ENCODE data around the gene MGAT5.
"Not testable (repeated sequence)": the region's sequence is repeated elsewhere in the genome, so short reads cannot be mapped to it uniquely, and the experiment has no call there.

MGAT5 gene

DNA sequence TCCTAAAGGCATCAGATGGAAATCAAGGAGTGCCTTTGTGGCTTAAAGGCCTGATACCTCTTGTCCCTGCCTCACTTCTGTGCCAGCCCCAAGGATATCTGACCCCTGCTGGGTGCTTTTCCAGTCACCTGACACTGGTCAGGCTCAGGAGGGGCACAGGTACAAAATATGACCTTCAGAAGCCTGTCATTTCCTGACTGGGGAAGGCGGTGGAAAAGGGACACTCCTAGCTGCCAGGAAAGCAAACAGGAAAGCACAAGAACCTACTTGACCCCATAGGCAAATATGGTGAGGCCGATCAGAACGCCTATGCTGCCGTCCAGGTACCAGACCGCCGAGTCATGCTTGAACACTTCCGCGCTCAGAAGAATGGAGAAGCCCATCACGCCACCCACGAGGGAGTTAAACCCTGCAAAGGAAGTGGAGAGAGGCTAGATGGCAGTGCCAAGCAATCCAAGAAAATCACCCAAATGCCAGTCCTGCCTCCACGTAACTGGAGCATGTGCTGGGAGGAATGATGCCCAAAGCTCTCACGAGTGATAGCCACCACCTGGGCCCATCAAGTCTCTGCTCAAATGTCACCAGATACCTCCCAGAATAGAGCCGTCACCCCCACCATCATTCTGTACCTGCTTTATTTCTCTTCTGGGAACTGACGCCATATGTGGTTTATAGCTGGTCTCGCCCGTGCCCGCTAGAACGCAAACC is 204.0 kb downstream of the MGAT5 start:
- DNase-seq: no peak

DNA sequence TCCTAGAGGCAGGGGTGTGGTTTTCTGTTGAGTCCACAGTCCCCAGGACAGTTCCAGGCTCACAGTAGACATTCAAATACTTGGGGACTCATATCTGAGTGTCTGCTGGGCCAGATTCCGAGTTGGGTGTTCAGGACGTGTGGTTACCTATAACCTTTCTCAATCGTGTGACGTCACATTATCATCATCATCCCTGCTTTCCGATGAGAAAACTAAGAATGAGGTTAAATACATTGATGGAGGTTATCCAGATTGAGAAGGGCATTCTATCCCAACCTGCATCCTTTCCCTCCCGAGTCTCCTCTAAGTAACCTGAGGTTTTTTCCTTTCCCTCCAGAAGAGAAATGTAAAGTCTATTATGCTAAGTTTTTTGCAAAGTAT is 204.6 kb downstream of the MGAT5 start:
- DNase-seq: no peak

DNA sequence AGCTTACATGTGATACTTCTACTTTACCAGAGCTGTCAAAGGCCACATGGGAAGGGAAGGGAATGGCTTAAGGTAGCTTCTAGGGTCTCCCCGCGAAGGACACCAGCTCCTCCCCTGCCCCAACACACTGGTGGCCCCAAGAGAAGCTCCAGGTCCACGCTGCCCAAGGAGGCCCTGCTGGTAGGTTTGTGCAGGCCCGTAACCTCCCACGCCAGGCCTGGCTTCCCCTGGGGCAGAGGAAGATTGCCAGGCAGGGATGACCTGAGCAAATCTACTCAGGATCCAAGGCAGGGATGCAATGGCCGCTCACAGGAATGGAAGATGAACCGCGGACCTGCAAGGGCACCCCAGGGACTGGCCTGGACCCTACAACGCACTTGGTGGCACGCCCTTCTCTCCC is 205.1 kb downstream of the MGAT5 start:
- DNase-seq: no peak

DNA sequence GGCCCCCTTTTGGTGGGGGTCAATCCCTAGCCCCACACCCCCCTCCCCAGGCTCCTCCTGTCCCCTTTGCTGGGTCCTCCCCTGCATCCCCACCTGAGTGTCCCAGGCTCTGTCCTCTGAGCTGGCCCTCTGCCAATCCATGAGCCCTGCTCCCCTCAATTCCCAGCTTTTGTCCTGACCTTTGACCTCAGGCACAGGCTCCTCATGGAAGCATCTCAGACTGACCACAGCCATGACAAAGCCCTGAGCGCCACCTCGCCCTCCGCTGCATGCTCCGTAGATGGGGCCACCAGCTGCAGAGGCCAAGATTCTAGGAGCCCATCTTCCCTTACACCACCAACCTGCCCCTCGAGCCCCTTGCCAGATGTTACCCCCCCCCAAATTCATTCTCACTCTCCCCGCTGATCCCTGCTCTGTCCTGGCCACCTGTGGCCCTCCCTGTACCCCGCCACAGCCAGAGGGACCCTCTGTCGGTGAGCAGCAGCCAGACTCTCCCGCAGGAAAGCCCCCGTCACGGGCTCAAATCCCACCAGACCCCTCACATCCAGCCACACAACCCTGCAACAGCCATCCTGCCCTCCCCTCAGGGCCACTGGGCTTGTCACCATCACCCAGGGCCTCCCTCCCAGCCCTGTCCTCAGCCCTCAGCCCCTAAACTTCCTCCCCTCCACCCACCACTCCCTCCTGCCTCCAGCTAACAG is 206.0 kb downstream of the MGAT5 start:
- DNase-seq: no peak

DNA sequence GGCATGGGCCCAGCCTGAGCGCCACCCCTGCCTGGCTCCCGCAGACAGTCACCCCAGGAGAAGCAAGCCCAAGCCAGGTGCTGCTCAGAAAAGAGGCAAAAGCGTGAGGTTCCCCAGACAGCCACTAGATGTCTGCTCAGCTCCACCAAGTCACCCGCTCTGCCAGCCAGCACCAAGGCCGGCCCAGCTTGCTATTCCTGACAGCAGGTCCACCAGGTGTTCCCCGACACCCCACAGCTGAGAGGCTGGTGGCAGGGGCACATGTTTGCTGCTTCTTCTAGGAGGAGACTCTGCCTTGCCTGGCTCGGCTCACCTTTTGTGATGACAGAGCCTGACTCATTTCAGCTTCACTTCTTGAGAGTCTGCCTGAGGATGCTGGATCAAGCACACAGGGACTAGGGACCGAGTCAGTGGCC is 206.7 kb downstream of the MGAT5 start:
- no peak for DNase-seq

DNA sequence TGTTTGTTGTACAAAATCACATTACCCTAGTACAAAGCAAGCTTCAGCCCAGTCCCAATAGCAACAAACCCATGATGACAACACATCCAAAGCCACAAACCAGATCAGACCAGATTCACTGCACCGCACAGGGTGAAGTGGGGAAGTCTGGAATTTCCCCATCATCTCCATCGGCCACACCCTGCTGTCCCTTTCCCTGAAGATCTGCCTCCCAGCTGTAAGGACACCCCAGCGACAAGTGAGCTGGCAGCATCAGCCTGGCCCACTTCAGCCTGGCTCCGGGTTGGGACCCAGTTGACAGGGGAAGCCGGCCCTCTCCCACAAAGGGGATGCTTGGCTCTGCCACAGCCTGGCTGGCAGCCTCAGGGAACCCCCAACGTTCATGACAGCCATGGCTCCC is 207.6 kb downstream of the MGAT5 start:
- DNase-seq: no peak

DNA sequence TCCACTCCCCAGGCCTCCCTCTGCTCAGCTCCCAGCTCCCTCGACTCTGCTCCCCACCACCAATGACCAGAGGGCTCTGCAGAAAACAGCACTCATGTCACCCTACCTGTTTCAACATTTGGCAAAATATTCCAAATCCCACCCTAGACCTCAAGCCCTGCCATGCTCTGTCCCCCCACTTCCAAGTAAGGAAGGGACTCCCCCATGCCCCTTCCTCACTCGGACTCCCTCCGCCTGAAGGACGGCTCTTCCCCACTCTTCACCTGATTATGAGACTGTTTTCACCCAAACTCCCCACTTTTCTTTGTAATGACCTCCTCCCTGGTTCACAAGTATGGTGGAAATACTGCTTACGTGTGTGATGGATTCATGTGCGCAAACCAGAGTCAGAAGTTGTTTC is 208.4 kb downstream of the MGAT5 start:
- DNase-seq: no peak

DNA sequence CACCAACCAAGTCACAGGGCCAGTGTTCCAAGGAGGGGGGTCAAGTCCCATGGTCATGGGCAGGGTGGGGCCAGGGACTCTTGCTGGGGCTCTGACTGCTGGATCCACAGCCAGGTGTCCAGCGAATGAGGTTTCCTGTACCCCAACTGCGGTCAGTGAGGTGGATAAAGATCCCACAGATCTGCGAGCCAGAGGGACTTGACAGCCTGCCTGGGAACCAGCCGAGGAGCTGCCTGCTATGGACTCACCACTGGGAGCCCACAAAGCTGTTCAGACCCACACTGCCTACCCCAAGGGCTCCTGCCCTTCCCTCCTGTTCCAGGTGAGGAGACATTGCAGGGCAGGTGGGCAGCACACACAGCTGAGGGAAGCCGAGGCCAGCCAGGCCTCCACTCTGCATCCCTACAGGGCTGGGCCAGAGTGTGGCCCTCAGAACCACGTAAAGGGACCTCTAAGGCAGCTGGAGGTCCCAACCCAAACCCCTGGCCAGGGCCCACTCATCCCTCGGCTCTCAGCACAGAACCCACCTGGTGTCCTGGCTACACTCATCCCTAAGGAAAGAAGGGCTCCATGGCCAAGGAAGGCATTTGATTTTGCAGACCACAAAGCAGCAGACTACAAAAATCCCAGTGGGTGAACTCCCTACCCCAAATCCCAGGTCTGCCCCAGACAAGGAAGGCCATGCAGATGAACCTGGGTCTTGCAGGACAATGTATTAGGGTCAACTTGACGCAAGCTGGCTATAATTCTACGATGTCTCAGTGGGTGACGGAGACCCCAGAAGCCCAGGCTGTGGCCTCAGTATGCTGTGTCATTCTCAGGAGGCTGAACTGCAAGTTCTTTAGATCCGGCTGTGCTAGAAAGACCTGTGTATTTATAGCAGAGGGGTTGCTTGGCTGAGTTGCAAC is 209.2 kb downstream of the MGAT5 start:
- DNase-seq: no peak

DNA sequence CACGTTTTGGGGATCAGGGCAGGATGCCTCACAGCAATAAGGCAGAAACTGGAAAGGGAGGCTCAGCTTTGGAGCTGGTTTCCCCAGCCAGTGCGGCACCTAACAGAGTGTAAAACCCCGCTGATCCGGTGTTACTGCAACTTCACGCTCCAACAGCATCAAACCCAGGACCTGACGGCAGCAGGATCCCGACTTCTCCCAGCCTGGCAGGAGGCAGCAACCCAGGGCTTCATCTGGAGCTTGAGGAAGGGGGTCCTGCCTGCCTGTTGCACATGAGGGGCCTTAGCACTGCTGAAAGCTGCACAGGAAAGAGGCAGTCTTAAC is 209.8 kb downstream of the MGAT5 start:
- no peak for DNase-seq

DNA sequence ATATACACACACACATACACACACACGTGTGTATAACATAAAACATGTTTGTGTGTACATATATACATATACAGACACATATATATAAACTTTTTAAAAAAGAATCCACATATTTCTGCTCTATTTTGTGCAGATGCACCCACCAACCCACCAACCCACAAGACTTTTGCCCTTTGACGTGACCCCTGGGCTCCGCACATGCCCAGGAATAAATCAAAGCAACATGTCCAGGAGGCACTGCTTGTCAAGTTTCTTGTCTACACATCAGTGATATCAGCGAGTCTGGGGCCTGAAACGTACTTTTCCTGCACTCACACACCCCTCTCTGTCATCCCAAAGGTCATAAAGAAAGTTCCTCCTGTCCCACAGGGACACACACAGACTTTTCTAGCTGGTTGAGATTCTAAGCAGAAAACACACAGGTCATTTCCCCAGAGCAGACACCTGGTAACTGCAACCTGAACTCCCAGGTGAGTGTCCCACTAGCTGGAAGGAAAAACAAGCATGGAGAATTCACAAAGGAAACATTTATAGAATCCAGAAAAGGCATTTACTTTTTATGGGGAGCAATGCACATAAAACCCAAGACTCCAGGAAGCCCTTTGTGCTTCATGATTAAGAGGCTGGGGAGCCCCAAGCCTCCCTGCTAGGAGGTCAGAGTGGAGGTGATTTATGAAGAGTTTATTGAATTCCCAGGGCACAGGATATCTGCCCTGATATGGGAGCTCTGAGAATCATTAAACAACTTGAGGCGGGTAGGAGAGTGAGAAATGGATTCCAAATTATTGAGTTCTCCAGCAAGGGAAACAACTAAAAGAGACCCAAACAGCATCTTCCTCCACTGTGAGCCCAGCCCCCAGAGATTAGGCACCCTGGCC is 211.6 kb downstream of the MGAT5 start:
- no peak for DNase-seq

DNA sequence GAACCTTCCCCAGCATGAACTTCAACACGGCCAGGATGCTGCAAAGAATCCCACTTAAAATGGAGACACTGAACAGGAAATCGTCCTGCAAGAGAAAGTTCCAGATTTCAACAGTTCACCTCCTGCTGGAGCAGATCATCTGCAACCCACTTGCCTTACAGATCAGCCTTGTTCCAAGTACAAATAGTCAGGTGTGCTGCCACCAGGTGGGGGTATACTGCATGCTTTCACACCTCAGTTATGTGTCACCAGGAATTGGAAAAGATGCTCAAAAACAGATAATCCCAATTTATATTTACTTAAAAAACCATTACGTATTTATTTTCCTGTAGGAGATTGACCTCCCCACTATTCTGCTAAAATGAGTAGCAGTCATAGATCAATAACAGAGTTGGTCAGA is 212.3 kb downstream of the MGAT5 start:
- DNase-seq: peak; percentile 21

DNA sequence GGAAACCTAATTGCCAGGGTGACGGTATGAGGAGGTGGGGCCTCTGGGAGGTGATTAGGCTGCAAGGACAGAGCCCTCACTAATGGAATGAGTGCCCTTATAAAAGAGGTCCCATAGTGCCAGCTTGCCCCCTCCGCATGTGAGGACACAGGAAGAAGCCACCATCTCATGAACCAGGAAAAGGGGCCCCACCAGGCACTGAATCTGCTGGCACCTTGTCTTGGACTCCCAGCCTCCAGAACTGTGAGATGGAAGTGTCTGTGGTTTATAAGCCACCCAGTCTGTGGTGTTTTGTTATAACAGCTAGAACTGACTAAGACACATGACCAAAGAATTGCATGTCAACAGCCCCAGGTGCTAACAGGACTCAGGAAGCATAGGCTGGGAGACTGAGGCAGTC is 214.3 kb downstream of the MGAT5 start:
- no peak for DNase-seq

DNA sequence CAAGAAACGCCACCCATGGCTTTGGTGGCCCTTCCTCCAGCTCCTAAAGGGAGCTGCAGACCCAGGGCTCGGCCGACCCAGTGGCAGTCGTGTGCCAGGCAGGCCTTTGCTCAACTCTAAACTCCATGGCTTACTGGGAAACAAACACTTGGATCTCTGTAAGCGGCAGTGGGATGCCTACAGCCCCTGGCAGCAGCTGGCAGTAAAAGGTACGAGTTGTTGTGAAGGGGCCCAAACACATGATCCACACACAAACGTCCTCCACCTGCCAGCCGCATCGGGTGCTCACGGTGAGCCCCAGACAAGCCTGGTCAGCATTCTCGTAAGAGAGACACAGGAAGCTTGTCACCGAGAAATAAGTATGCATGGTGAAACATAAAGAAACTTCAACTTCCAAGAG is 214.9 kb downstream of the MGAT5 start:
- DNase-seq: no peak

DNA sequence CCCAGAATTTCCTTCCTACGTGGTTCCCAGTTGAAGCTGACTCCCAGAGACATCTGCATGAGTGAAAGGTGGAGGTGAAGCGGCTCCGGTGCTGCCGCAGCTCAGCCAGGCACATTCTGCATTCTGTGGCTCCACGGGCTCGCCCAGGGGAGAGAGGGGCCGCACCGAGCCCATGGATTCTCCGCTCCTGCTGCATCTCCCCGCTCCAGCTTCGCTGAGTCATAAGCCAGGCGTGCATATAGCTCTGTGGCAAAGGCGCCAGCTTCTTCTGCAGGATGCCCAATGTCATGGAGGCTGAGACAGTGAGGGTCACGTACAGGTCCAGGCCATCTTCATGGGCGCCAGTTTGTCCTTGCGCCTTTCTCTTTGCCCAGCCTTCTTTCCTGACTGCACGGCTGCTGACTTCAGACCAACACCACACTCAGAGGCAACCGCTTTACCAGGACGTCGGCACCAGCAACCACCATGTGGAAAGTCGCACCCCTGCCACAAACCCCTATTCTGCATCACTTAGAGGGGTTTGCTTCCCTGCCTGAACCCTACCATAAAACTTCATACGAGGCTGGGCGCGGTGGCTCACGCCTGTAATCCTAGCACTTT is 215.7 kb downstream of the MGAT5 start:
- no peak for DNase-seq

DNA sequence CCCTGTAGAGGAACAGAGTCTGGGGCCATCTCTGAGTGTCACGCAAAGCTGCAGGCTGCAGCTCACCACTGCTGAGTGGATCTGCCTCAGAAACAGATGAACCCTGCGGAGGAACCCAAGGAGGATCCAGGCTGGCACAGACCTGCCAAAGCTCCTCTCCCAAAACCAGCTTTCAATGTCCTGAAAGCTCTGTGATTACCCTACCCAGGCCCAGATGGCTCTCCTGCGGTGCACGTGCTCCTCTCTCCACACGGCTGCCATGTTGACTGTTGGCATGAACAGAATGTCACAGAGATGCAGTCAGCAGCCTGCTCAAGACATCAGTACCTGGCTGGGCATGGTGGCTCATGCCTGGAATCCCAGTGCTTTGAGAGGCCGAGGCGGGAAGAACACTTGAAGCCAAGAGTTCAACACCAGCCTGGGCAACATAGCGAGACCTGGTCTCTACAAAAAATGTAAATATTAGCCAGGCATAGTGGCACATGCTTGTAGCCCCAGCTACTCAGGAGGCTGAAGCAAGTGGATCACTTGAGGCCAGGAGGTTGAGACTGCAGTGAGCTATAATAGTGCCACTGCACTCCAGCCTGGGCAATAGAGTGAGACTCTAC is 216.8 kb downstream of the MGAT5 start:
- DNase-seq: no peak

DNA sequence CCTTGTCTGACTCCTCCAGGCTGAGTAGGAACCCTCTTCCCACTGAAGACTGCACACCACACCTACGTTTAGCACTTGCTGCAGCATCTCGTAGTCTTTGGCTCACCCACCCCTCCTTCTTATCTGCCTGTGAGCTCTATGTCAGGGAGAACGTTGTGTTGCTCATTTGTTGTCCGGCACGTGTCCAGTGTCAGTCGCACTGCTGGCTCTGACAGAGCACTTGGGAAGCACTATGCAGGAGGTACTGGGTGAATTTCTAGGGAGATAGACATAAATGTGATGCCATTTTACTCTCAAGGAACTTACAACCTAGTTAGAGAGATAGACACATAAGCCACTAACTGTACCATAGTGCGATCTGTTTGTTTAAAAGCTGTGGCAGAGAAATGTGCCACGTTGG is 223.1 kb downstream of the MGAT5 start:
- not testable (repeated sequence) for DNase-seq

DNA sequence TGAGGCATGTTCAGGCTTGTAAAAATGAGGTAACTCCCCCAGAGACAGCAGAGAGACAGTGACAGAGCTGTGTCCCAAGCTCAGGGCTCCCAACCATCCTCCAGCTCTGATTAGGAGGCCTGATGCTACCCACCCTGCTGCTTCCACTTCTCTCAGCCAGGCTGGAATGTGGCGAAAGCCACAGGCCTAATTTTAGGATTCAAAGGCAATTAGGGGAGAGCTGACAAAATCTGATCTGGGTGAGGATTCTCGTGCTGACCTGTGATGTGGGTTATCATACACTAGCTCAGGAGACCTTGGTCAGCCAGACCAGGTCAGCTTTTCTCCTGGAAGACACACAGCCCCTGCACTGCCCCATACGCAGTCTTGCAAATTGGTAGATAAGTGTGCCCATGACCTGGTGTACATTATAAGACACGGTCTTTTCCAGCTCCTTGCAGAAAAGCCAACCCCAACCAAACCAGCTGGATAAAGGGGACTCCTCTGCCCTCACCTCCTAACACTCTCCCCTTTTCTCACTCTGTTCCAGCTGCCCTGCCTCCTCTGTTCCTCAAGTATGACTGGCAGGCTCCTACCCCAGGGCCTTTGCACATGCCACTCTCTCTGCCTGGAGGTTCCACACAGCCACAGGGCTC is 225.9 kb downstream of the MGAT5 start:
- DNase-seq: no peak

DNA sequence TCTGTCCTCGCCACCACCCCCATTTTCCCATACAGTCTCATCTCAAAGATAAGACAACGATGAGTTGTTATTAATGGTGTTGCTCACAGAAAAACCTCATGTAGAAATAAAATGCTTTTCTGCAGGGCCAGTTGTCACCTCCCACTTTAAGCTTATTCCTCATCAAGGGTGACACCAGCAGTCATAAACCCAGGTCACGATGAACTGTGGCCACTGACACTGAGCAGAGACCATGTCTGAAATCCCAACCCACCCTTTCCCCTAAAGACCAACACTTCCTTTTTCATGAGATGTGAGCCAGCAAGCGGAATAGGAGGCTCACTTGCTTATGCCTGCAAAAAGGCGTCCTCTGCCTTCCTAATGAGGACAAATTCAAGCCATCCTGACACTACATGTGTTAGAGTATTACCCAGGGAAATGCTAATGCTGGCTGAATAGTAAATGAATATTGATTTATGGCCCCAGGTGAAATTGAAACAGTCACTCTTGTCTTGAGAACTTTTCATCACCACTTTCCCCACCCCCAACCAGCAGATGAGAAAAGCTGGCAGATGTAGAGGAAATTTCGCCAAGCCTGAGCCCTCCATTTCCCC is 228.4 kb downstream of the MGAT5 start:
- DNase-seq: no peak

DNA sequence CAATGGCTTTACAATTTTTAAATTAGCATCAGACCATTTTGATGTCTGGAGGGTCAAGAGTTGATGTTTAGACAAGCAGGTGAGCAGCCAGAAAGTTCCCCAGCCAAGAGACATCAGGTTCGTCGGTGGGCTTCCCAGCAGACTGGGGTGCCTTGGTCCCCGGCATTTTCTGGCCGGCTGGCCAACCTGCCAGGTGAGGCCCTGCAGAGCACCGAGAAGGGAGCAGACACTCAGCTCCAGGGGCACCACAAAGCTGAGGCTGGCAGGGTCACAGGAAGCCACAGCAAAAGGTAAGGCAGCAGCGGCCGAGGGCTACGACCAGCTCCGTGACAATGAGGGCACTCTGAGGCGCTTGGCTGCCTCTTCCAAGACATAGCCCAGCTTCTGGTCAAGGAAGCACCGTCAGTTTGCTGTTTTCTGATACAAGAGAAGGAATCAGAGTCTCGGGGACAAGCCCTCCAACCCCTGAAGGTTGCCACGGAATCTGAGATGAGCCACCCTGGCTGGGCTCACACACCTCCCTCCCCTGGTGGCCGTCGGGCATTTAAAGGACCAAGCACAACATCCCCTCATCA is 229.0 kb downstream of the MGAT5 start:
- no peak for DNase-seq

DNA sequence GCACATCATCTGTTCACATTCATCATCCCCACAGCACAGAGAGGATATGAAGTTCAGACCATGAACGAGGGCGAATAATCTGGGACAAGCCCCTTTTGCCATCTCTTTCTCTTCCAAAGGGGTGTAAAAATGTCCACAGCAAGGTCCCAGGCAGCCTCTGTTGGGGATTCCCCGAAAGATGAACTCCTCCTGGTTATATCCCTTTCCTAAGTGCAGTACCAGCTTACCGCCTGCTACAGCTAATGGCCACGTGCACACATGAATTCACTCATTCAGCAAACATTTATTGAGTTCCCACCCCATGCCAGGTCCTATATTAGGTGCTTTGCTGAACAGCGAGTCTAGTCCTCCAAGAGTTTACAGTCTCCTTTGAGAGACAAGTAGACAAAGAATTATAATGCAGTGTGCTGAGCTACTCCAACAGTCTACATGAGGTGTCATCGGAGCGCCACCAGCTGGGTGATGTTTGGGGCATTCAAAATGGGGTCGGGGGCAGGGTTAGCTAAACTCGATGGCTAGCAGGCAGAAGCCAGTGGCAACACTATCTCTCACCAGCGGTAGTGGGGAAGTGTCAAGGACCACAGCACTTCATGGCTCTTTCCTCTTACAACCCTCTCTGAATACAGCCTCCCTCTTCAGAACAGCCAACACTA is 236.0 kb downstream of the MGAT5 start:
- no peak for DNase-seq

Measured in activated naive CD4-positive, alpha-beta T cell treated with Interleukin-2 at 50 U/mL for 16 hours (primary cell).